ENCODE data around the gene ADAMTSL2. TPM values are rescaled to one million over a fixed set of nuclear protein-coding genes. Genes with fewer than 3 reads are reported as not detected.
A peak's percentile ranks its signal among the peaks of the same experiment; 100 is the strongest.

The ADAMTSL2 gene
- polyA plus RNA-seq, 1 of the 3 experiments (the other 2 are of a cell fraction) = 0.21 TPM

GRCh38 chr9:133609311-133610098 is 75.0 kb downstream of the ADAMTSL2 start, which contains the start of gene FAM163B:
Gene FAM163B, minus strand, starts transcription at chr9:133609389. Its CDS starts 29,166 bp downstream, at chr9:133580223.
- TF ChIP-seq EP300 (IDR thresholded peaks at IDR 0.05; ENCODE audit: borderline replicate concordance in 1 of 2, low read depth in 1 of 2, low read length in 1 of 2) (no peak), MEF2A (IDR thresholded peaks at IDR 0.05; ENCODE audit: borderline replicate concordance, low read depth) (no peak), YY1 (IDR thresholded peaks at IDR 0.05; ENCODE audit: low read depth) (no peak), MXI1 (IDR thresholded peaks at IDR 0.05; ENCODE audit: low read depth, low read length) (peak; percentile 7; the same call in 1 of the 2 replicates), REST (IDR thresholded peaks at IDR 0.05; ENCODE audit: low read depth, low read length) (peak; percentile 98)
- WGBS (ENCODE audit: low lambda C conversion rate) = 41% methylated on average over 10 of the region's 61 CpGs
- ChIA-PET POLR2A (interaction anchor here (0.5 to 18.3 kb wide), 11 partner anchors 9 to 129 kb away, joined by 3 to 261 read pairs (median 5); partner anchors contain the start of genes ADAMTSL2, DBH and SARDH), CTCF (interaction anchor here (0.6 to 10.4 kb wide), 8 partner anchors 18 to 133 kb away, joined by 3 to 102 read pairs (median 4); no protein-coding TSS in a partner anchor)
- Histone ChIP-seq H3K9me2 (no peaks in the 10 kb centered on the region), H3K27ac (ENCODE audit: low read depth in 2 of 2, low read length in 1 of 2) (peak within 1 kb of the TSS in 1 of 2 experiments; percentile 86; a peak in 2 of 4 replicates), H3K9me3 (no peaks in the 10 kb centered on the region), H3K4me3 (ENCODE audit: low read depth in 2 of 2, low read length in 1 of 2) (peak within 1 kb of the TSS in 1 of 2 experiments; percentile 46; a peak in 2 of 4 replicates), H3K27me3 (ENCODE audit: insufficient read depth) (peaks cover 18% of the 10 kb centered on the region), H2AFZ (ENCODE audit: low read depth) (no peak within 1 kb of the TSS), H3K79me2 (ENCODE audit: insufficient read depth) (no peaks in the 10 kb centered on the region), H3K4me1 (ENCODE audit: control insufficient read depth in 1 of 2, insufficient read depth in 2 of 2, low read depth in 1 of 2, low read length in 1 of 2) (peaks cover 0 to 71% of the 10 kb centered on the region in 2 experiments; a peak in 1 of 4 replicates), H3K36me3 (replicated peaks in 1 of 2; ENCODE audit: control insufficient read depth in 1 of 2, insufficient read depth in 2 of 2, low read length in 1 of 2) (no peaks in the 10 kb centered on the region), H3F3A (replicated peaks; ENCODE audit: insufficient read depth) (no peaks in the 10 kb centered on the region), H4K20me1 (ENCODE audit: insufficient read depth) (no peaks in the 10 kb centered on the region), H3K4me2 (no peak within 1 kb of the TSS), H3K9ac (no peak within 1 kb of the TSS)
- peak; percentile 93 for DNase-seq

GRCh38 chr9:133610845-133611244 is 76.3 kb downstream of the ADAMTSL2 start:
- Histone ChIP-seq H3K9me2 (no peaks in the 10 kb centered on the region), H3K4me1 (ENCODE audit: control insufficient read depth in 1 of 2, insufficient read depth in 2 of 2, low read depth in 1 of 2, low read length in 1 of 2) (peaks cover 0 to 70% of the 10 kb centered on the region in 2 experiments; a peak in 1 of 4 replicates), H3K9ac (no peak overlapping the region), H3F3A (replicated peaks; ENCODE audit: insufficient read depth) (no peaks in the 10 kb centered on the region), H3K4me3 (ENCODE audit: low read depth in 2 of 2, low read length in 1 of 2) (no peak overlapping the region), H3K27me3 (ENCODE audit: insufficient read depth) (peaks cover 18% of the 10 kb centered on the region), H3K79me2 (ENCODE audit: insufficient read depth) (no peaks in the 10 kb centered on the region), H3K9me3 (no peaks in the 10 kb centered on the region), H4K20me1 (ENCODE audit: insufficient read depth) (no peaks in the 10 kb centered on the region), H3K36me3 (replicated peaks in 1 of 2; ENCODE audit: control insufficient read depth in 1 of 2, insufficient read depth in 2 of 2, low read length in 1 of 2) (no peaks in the 10 kb centered on the region), H3K27ac (ENCODE audit: low read depth in 2 of 2, low read length in 1 of 2) (peak overlapping the region in 1 of 2 experiments; percentile 50; a peak in 2 of 4 replicates), H3K4me2 (no peak overlapping the region), H2AFZ (ENCODE audit: low read depth) (no peak overlapping the region)
- DNase-seq = no peak
- TF ChIP-seq RXRA (IDR thresholded peaks at IDR 0.05; ENCODE audit: borderline replicate concordance, low read depth) (no peak), EZH2phosphoT487 (IDR thresholded peaks at IDR 0.05; ENCODE audit: borderline replicate concordance, low read depth) (no peak), GATA2 (CRISPR knock-in tag; IDR thresholded peaks at IDR 0.05) (peak; percentile 44; the same call in 1 of the 2 replicates), RCOR1 (IDR thresholded peaks at IDR 0.05; ENCODE audit: low read length) (no peak), EP300 (IDR thresholded peaks at IDR 0.05; ENCODE audit: borderline replicate concordance in 1 of 2, low read depth in 1 of 2, low read length in 1 of 2) (no peak), TAF1 (IDR thresholded peaks at IDR 0.05; ENCODE audit: borderline replicate concordance, low read depth, low read length) (no peak), ELF1 (IDR thresholded peaks at IDR 0.05) (no peak), FOXJ3 (CRISPR knock-in tag; IDR thresholded peaks at IDR 0.05) (no peak), USF1 (IDR thresholded peaks at IDR 0.05; ENCODE audit: borderline replicate concordance, low read depth) (no peak)
- 43% methylated on average over 5 of the region's 5 CpGs for WGBS (ENCODE audit: low lambda C conversion rate)
- ChIA-PET CTCF (interaction anchor here (1.5 to 1.8 kb wide), 2 partner anchors 22 to 38 kb away, joined by 5 read pairs; no protein-coding TSS in a partner anchor), POLR2A (interaction anchor here (18.3 kb wide), 1 partner anchor 27 kb away, joined by 261 read pairs; the partner anchor contains the start of gene DBH)

Measured in SK-N-SH (cell line).